Activated naive CD4-positive, alpha-beta T cell treated with anti-CD3 and anti-CD28 coated beads, Interleukin-2, amount 50 U/mL, for 72 hours (primary cell): ENCODE data around the gene ELF3. TPM values are rescaled to one million over a fixed set of nuclear protein-coding genes. Genes with fewer than 3 reads are reported as not detected.
"Not testable (repeated sequence)": the region's sequence is repeated elsewhere in the genome, so short reads cannot be mapped to it uniquely, and the experiment has no call there.

Experiments
- ATAC-seq, 2 donors: fragments of 150-1000 bp; cut with Tn5 transposase; 2 replicates each; pipeline ENCODE4 v1.10.0; 2021; ENCODE audit warnings: mild to moderate bottlenecking in 2 of 2, moderate library complexity in 2 of 2
- DNase-seq, 2 donors: peaks; one replicate each; pipeline ENCODE4 v3.0.0; 2021 to 2022; ENCODE audit warnings: low spot score in 2 of 2
- H3K27ac Mint-ChIP-seq, 2 donors: one replicate each; pipeline ENCODE4 v1.8.0; 2022; ENCODE audit warnings: mild to moderate bottlenecking in 2 of 2, mixed read lengths in 2 of 2
- H3K36me3 Mint-ChIP-seq, 2 donors: one replicate each; pipeline ENCODE4 v1.8.0; 2022; ENCODE audit warnings: mixed read lengths in 2 of 2
- H3K9me3 Mint-ChIP-seq, 2 donors: one replicate each; pipeline ENCODE4 v1.8.0; 2022; ENCODE audit warnings: mixed read lengths in 2 of 2
- total RNA-seq, 2 donors: library from RNA; stranded (reverse); gene quantifications; one replicate each; pipeline ENCODE4 v1.2.3, GENCODE V29; 2022

Gene ELF3
- total RNA-seq, 2 donors from 2014 or later = 0.18 to 0.37 TPM

DNA sequence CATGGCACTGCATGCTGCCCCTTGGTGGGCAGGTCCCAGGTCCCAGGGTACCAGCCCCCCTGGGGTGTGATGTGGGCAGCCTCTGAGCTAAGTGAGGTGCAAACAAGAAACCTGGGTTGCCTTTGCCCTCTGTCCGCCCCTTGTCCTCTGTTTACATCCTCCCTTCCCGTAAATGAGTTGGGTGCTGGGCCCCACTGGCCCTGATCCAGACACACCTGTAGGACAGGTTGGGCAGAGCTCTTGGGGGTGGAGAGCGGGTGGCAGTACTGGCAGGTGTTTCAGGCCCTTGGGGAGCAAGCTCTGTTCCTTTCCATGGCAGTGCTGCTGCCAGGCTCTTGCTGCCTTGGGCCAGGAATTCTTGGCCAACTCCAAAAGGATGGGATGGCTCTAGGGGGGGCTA, 35.8 kb downstream of the ELF3 start:
- no peak for ATAC-seq
- H3K36me3 Mint-ChIP-seq = no peaks in the 10 kb centered on the region
- no peak overlapping the region for H3K27ac Mint-ChIP-seq
- no peak for DNase-seq
- no peaks in the 10 kb centered on the region for H3K9me3 Mint-ChIP-seq

DNA sequence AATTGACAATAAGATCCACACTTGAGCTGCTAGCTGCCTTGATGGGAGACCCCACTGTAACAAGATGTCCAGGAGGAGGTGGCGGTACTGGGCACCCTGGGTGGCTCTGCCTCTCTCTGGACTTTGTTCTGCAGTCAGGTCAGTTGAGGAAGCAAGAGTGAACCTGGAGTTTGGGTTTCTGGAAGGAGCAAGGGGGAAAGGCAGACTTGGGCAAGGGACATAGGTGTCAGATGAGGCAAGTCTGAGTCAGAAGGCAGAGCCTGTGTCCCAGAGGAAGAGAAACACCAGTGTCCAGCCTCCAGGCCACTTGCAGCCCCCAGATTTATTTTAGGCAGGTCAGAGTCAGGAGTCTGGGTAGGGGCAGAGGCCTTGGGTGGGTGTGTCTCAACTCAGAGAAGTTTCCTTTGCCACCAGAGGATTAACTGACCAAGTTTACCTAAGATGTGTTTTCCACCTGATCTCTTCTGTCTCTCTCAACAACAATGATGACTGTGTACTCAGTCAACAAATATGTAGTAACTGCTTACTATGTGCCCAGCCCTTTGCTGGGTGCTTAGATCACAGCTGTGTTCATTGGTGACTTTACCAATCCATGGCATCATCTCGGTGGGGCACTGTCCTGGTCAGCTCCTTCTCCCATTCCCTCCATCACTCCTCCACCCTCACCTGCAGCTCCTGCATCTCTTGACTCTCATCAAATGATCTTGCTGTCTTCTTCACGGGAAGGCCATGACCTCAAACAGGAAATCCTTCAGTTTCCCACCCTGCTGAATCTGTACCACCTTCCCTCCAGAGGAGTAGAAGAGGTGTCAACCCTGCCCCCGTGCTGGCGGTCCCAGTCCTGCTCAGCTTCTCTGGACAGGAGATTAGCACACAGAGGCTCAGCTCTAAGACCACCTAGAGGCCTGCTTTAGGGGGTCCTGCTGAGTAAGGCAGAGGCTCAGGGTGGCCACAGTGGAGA, 36.6 kb downstream of the ELF3 start:
- no peak for ATAC-seq

DNA sequence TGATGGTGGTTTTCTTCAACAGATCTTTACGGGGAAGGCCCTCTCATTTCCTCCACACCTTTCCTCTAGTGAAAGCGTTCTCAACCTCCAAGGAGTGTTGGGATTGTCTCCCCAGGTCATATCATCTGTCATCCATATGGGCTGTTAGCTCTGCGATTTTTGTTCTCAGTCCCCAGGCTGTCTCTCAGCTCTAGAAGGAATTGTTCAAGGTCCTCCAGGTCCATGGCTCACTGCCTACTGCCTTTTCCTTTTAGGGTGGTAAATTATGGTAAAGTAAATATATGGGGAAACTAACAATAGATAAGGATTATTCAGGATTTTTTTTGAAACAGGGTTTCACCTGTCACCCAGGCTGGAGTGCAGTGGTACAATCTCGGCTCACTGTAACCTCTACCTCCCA, 37.6 kb downstream of the ELF3 start:
- DNase-seq (no peak), ATAC-seq (no peak)
- Mint-ChIP-seq H3K27ac (no peak overlapping the region), H3K36me3 (no peaks in the 10 kb centered on the region), H3K9me3 (no peaks in the 10 kb centered on the region)

More for the DNA sequence above, 36.6 kb downstream of the ELF3 start:
- DNase-seq = no peak
- no peaks in the 10 kb centered on the region for H3K9me3 Mint-ChIP-seq
- H3K27ac Mint-ChIP-seq = no peak overlapping the region
- no peaks in the 10 kb centered on the region for H3K36me3 Mint-ChIP-seq

GRCh38 chr1:202049129-202049528, 38.7 kb downstream of the ELF3 start:
- H3K27ac Mint-ChIP-seq = no peak overlapping the region
- DNase-seq (no peak), ATAC-seq (no peak)
- no peaks in the 10 kb centered on the region for H3K36me3 Mint-ChIP-seq
- no peaks in the 10 kb centered on the region for H3K9me3 Mint-ChIP-seq

DNA sequence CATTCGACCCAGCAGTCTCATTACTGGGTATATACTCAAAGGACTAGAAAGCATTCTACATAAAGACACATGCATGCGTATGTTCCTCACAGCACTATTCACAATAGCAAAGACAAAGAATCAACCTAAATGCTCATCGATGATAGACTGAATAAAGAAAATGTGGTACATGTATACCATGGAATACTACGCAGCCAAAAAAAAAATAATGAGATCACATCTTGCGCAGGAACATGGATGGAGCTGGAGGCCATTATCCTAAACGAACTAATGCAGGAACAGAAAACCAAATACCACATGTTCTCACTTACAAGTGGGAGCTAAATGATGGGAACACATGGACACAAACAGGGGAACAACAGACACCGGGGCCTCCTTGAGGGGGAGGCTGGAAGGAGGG, 43.7 kb downstream of the ELF3 start:
- H3K36me3 Mint-ChIP-seq = no peaks in the 10 kb centered on the region
- DNase-seq = no peak
- no peak for ATAC-seq
- H3K9me3 Mint-ChIP-seq = no peaks in the 10 kb centered on the region
- H3K27ac Mint-ChIP-seq = no peak overlapping the region

GRCh38 chr1:202054673-202055072, 44.3 kb downstream of the ELF3 start:
- not testable (repeated sequence) for H3K27ac Mint-ChIP-seq, H3K36me3 Mint-ChIP-seq, H3K9me3 Mint-ChIP-seq, ATAC-seq, DNase-seq

GRCh38 chr1:202056644-202057334, 46.4 kb downstream of the ELF3 start:
- Mint-ChIP-seq H3K9me3 (no peaks in the 10 kb centered on the region), H3K27ac (peak overlapping the region in 1 of 2 donors; percentile 5), H3K36me3 (no peaks in the 10 kb centered on the region)
- no peak for ATAC-seq
- DNase-seq = no peak

- not testable (repeated sequence) for H3K9me3 Mint-ChIP-seq, DNase-seq, ATAC-seq, H3K36me3 Mint-ChIP-seq
- H3K27ac Mint-ChIP-seq = peak overlapping the region in 1 of 2 donors; percentile 5
Observed at GRCh38 chr1:202057335-202057704, 46.9 kb downstream of the ELF3 start.

- DNase-seq = no peak
- ATAC-seq = no peak
- peak overlapping the region in 1 of 2 donors; percentile 76 for H3K27ac Mint-ChIP-seq
- H3K36me3 Mint-ChIP-seq = no peaks in the 10 kb centered on the region
- no peaks in the 10 kb centered on the region for H3K9me3 Mint-ChIP-seq
Observed at GRCh38 chr1:202058001-202058908, 47.9 kb downstream of the ELF3 start.

GRCh38 chr1:202061055-202061454, 50.7 kb downstream of the ELF3 start:
- H3K27ac Mint-ChIP-seq = no peak overlapping the region
- DNase-seq (no peak), ATAC-seq (no peak)
- H3K36me3 Mint-ChIP-seq = no peaks in the 10 kb centered on the region
- no peaks in the 10 kb centered on the region for H3K9me3 Mint-ChIP-seq

GRCh38 chr1:202061787-202062186, 51.4 kb downstream of the ELF3 start:
- not testable (repeated sequence) for DNase-seq, H3K27ac Mint-ChIP-seq, ATAC-seq

DNA sequence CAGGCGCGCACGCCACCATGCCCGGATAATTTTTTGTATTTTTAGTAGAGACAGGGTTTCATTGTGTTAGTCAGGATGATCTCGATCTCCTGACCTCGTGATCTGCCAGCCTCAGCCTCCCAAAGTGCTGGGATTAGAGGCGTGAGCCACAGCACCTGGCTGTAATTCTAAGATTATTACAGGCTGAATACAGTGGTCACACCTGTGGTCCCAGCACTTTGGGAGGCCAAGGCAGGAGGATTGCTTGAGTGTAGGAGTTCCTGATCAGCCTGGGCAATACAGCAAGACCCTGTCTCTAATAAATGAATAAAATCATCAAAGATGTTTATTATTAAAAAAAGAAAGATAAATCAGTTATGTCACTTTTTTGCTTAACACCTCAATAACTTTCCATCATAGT, 52.2 kb downstream of the ELF3 start:
- DNase-seq, ATAC-seq, H3K9me3 Mint-ChIP-seq, H3K27ac Mint-ChIP-seq, H3K36me3 Mint-ChIP-seq: not testable (repeated sequence)

More at GRCh38 chr1:202061787-202062186, 51.4 kb downstream of the ELF3 start:
- not testable (repeated sequence) for H3K9me3 Mint-ChIP-seq, H3K36me3 Mint-ChIP-seq

DNA sequence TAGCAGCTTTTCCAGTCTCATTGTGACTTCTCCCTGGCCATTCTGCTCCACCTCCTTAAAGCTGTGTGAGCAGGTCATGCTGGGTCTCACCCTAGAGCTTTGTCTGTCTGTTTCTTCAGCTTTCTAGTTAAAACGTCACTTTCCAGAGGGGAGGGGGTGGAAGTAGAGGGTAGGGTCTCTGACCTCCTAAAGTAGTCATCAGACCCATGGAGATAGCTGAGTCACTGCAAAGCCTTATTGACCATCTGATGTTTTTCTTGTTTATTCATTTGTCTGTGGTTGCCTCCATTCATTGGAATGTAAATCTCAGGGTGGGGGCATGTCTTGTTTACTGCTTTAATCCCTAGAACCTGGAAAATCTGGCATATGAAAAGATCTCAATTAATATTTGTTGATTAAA, 52.7 kb downstream of the ELF3 start:
- H3K9me3 Mint-ChIP-seq = no peaks in the 10 kb centered on the region
- ATAC-seq (no peak), DNase-seq (no peak)
- no peak overlapping the region for H3K27ac Mint-ChIP-seq
- no peaks in the 10 kb centered on the region for H3K36me3 Mint-ChIP-seq

- ATAC-seq, H3K36me3 Mint-ChIP-seq, H3K27ac Mint-ChIP-seq, H3K9me3 Mint-ChIP-seq, DNase-seq: not testable (repeated sequence)
Observed at GRCh38 chr1:202064889-202065312, 54.5 kb downstream of the ELF3 start.
